Body of pancreas (tissue), 4 donors: ENCODE results near the gene LY6G6F.

Experiments
- CTCF ChIP-seq, 7 experiments: fragments of 450-650 bp in 4 of 7; fragments of 200-600 bp in 3 of 7; sonication (generic) in 3 of 7; IDR thresholded peaks; one replicate each; pipeline ENCODE4 v1.5.1; 2016 to 2019; ENCODE audit warnings: antibody characterized with exemption in 7 of 7
- POLR2A ChIP-seq, 3 donors: fragments of 450-650 bp; IDR thresholded peaks; one replicate each; pipeline ENCODE4 v1.6.1; 2016; ENCODE audit warnings: antibody characterized with exemption in 3 of 3, mild to moderate bottlenecking in 2 of 3

DNA sequence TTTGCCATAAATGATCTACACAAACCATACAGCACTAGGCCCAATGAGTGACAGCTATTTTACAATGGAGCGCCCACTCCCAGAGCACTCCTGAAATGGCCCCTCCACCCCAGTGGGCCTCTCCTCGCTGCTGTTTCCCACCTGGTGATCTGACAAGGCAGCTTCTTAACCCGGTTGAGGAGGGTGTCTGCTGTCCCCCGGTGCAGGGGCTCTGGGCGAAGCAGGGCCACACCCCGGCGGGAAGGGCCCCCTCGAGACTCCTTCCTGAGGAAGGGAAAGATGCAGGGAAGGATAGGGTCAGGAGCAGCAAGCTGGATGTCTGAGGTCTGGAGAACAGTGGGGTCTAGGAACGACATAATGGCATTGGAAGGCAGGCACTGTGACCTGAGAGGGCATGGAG, 13.8 kb upstream of the LY6G6F start:
- no peak for TF ChIP-seq CTCF (IDR thresholded peaks at IDR 0.05)
- TF ChIP-seq POLR2A (IDR thresholded peaks at IDR 0.05) = no peak
